Activated T-cell treated with anti-CD3 and anti-CD28 coated beads, Interleukin-2, amount 50 U/mL, for 24 hours (primary cell): ENCODE data around the gene TMEM35B.
"Not testable (repeated sequence)": the region's sequence is repeated elsewhere in the genome, so short reads cannot be mapped to it uniquely, and the experiment has no call there.

Experiments
- DNase-seq: peaks from one replicate; pipeline ENCODE4 v3.0.0-alpha.2; 2020
- H3K27ac Mint-ChIP-seq: 2 replicates; pipeline ENCODE4 v1.8.0; 2020; ENCODE audit warnings: mild to moderate bottlenecking, mixed read lengths
- H3K27me3 Mint-ChIP-seq: 2 replicates; pipeline ENCODE4 v1.8.0; 2020; ENCODE audit warnings: mixed read lengths
- H3K36me3 Mint-ChIP-seq: 2 replicates; pipeline ENCODE4 v1.8.0; 2020; ENCODE audit warnings: low read depth, mixed read lengths
- H3K4me1 Mint-ChIP-seq: 2 replicates; pipeline ENCODE4 v1.8.0; 2020; ENCODE audit warnings: low read depth, mixed read lengths
- H3K4me3 Mint-ChIP-seq: 2 replicates; pipeline ENCODE4 v1.8.0; 2020; ENCODE audit warnings: mild to moderate bottlenecking, moderate library complexity, mixed read lengths
- H3K9me3 Mint-ChIP-seq: 2 replicates; pipeline ENCODE4 v1.8.0; 2020; ENCODE audit warnings: mixed read lengths

TMEM35B gene

GRCh38 chr1:34967672-34968071 lies 17.5 kb downstream of the TMEM35B start:
- not testable (repeated sequence) for H3K4me3 Mint-ChIP-seq, DNase-seq, H3K4me1 Mint-ChIP-seq, H3K36me3 Mint-ChIP-seq, H3K27me3 Mint-ChIP-seq, H3K9me3 Mint-ChIP-seq, H3K27ac Mint-ChIP-seq

GRCh38 chr1:34965597-34965996 lies 19.6 kb downstream of the TMEM35B start:
- DNase-seq, result no peak
- peaks cover 3% of the 10 kb centered on the region for H3K4me1 Mint-ChIP-seq
- H3K36me3 Mint-ChIP-seq, result no peaks in the 10 kb centered on the region
- no peak overlapping the region for H3K27ac Mint-ChIP-seq
- no peak overlapping the region for H3K4me3 Mint-ChIP-seq
- no peaks in the 10 kb centered on the region for H3K9me3 Mint-ChIP-seq
- no peaks in the 10 kb centered on the region for H3K27me3 Mint-ChIP-seq

- Mint-ChIP-seq H3K4me3 (no peak overlapping the region), H3K27ac (no peak overlapping the region), H3K4me1 (no peaks in the 10 kb centered on the region), H3K9me3 (peaks cover 5% of the 10 kb centered on the region), H3K36me3 (no peaks in the 10 kb centered on the region), H3K27me3 (peaks cover 7% of the 10 kb centered on the region)
- no peak for DNase-seq
Observed at GRCh38 chr1:34950428-34950827, 34.7 kb downstream of the TMEM35B start.

GRCh38 chr1:34948739-34949138 lies 36.4 kb downstream of the TMEM35B start:
- not testable (repeated sequence) for H3K4me1 Mint-ChIP-seq, DNase-seq, H3K9me3 Mint-ChIP-seq, H3K27ac Mint-ChIP-seq, H3K4me3 Mint-ChIP-seq, H3K36me3 Mint-ChIP-seq, H3K27me3 Mint-ChIP-seq

- not testable (repeated sequence) for DNase-seq, H3K9me3 Mint-ChIP-seq, H3K4me3 Mint-ChIP-seq, H3K27ac Mint-ChIP-seq, H3K36me3 Mint-ChIP-seq, H3K4me1 Mint-ChIP-seq
- peaks cover 12% of the 10 kb centered on the region for H3K27me3 Mint-ChIP-seq
Observed at GRCh38 chr1:34947641-34948314, 37.4 kb downstream of the TMEM35B start.

- peaks cover 15% of the 10 kb centered on the region for H3K27me3 Mint-ChIP-seq
- no peaks in the 10 kb centered on the region for H3K36me3 Mint-ChIP-seq
- no peak overlapping the region for H3K27ac Mint-ChIP-seq
- no peak for DNase-seq
- H3K9me3 Mint-ChIP-seq, result peaks cover 5% of the 10 kb centered on the region
- no peaks in the 10 kb centered on the region for H3K4me1 Mint-ChIP-seq
- H3K4me3 Mint-ChIP-seq, result no peak overlapping the region
Observed at GRCh38 chr1:34946211-34946610, 38.9 kb downstream of the TMEM35B start.

- not testable (repeated sequence) for DNase-seq, H3K9me3 Mint-ChIP-seq, H3K4me3 Mint-ChIP-seq, H3K36me3 Mint-ChIP-seq, H3K27ac Mint-ChIP-seq, H3K4me1 Mint-ChIP-seq
- H3K27me3 Mint-ChIP-seq, result peaks cover 32% of the 10 kb centered on the region
Observed at GRCh38 chr1:34941798-34942197, 43.3 kb downstream of the TMEM35B start.
